Measurements from ENCODE around the gene UGT3A2.

UGT3A2 gene

GRCh38 chr5:36066540-36067210, at the start of gene UGT3A2:
Gene UGT3A2 (minus strand): TSS chr5:36066882. CDS start chr5:36066789, 93 bp downstream.
- DNase-seq: no peak

- no peak for DNase-seq
Measured at GRCh38 chr5:36111238-36111637, 44.6 kb upstream of the UGT3A2 start.

- DNase-seq: no peak
Measured at GRCh38 chr5:36108758-36109460, 42.2 kb upstream of the UGT3A2 start.

GRCh38 chr5:36105819-36106218, 39.1 kb upstream of the UGT3A2 start:
- DNase-seq: no peak

- DNase-seq: no peak
Measured at GRCh38 chr5:36099748-36100147, 33.1 kb upstream of the UGT3A2 start.

GRCh38 chr5:36096486-36096885, 29.8 kb upstream of the UGT3A2 start:
- no peak for DNase-seq

GRCh38 chr5:36089989-36090388, 23.3 kb upstream of the UGT3A2 start:
- no peak for DNase-seq

- peak; percentile 64 to 79 for DNase-seq
Measured at GRCh38 chr5:36079200-36079781, 12.6 kb upstream of the UGT3A2 start.

GRCh38 chr5:36078430-36078829, 11.7 kb upstream of the UGT3A2 start:
- peak in 1 of 2 experiments; percentile 58 for DNase-seq

GRCh38 chr5:36073595-36074216, 7.0 kb upstream of the UGT3A2 start:
- peak; percentile 49 to 64 for DNase-seq

GRCh38 chr5:36070687-36071571, 4.2 kb upstream of the UGT3A2 start:
- DNase-seq: no peak

- DNase-seq: no peak
Measured at GRCh38 chr5:36068751-36069281, 2.1 kb upstream of the UGT3A2 start.

- DNase-seq: no peak
Measured at GRCh38 chr5:36066001-36066539, 612 bp downstream of the UGT3A2 start.

- DNase-seq: no peak
Measured at GRCh38 chr5:36060420-36060887, 6.2 kb downstream of the UGT3A2 start.

- DNase-seq: no peak
Measured at GRCh38 chr5:36059571-36060419, 6.9 kb downstream of the UGT3A2 start.

- no peak for DNase-seq
Measured at GRCh38 chr5:36058776-36059175, 7.9 kb downstream of the UGT3A2 start.

GRCh38 chr5:36057386-36057785, 9.3 kb downstream of the UGT3A2 start:
- DNase-seq: no peak

- DNase-seq: no peak
Measured at GRCh38 chr5:36056422-36056821, 10.3 kb downstream of the UGT3A2 start.

- DNase-seq: no peak
Measured at GRCh38 chr5:36055984-36056383, 10.7 kb downstream of the UGT3A2 start.

- no peak for DNase-seq
Measured at GRCh38 chr5:36054647-36055046, 12.0 kb downstream of the UGT3A2 start.

GRCh38 chr5:36052538-36052937, 14.1 kb downstream of the UGT3A2 start:
- no peak for DNase-seq

Data from NCI-H1930 (cell line).